SU-DHL-6 (cell line): ENCODE results near the gene ESRRA.

Experiments
- H2AFZ ChIP-seq: fragments of 200-600 bp; sonication (generic); 2 replicates; pipeline ENCODE4 v1.6.1; 2014; ENCODE audit warnings: low read depth, mild to moderate bottlenecking, moderate library complexity, mixed read lengths, antibody characterized with exemption, low read length; ENCODE audit not compliant: severe bottlenecking
- H3F3A ChIP-seq: fragments of 200-600 bp; shearing (Covaris generic); 2 replicates; pipeline ENCODE4 v1.6.0; 2016; ENCODE audit warnings: antibody characterized with exemption, mild to moderate bottlenecking; ENCODE audit not compliant: insufficient read depth
- H3K27ac ChIP-seq: fragments of 200-600 bp; sonication (generic); 2 replicates; pipeline ENCODE4 v1.5.1; 2016; ENCODE audit warnings: low read depth, mild to moderate bottlenecking, low read length, moderate library complexity, mixed read lengths
- H3K27me3 ChIP-seq: fragments of 200-600 bp; sonication (generic), shearing (Covaris generic); 2 replicates; pipeline ENCODE4 v1.6.0; 2014; ENCODE audit warnings: mild to moderate bottlenecking, low read length
- H3K36me3 ChIP-seq: fragments of 200-600 bp; sonication (generic); 2 replicates; pipeline ENCODE4 v1.6.1; 2014; ENCODE audit warnings: mild to moderate bottlenecking, low read length, mixed read lengths
- H3K4me2 ChIP-seq: fragments of 300-600, 200-600 bp; shearing (Covaris generic), sonication (generic); 2 replicates; pipeline ENCODE4 v1.6.0; 2014; ENCODE audit warnings: low read length, low read depth, mild to moderate bottlenecking; ENCODE audit not compliant: poor library complexity, severe bottlenecking
- H3K4me3 ChIP-seq: fragments of 200-600 bp; sonication (generic); 2 replicates; pipeline ENCODE4 v1.5.1; 2014; ENCODE audit warnings: antibody characterized with exemption, low read length, mild to moderate bottlenecking, mixed read lengths; ENCODE audit not compliant: insufficient read depth, poor library complexity, severe bottlenecking
- H3K79me2 ChIP-seq: fragments of 200-600 bp; sonication (generic); 2 replicates; pipeline ENCODE4 v1.6.1; 2014; ENCODE audit warnings: mild to moderate bottlenecking, low read length, moderate library complexity; ENCODE audit not compliant: insufficient read depth
- H3K9ac ChIP-seq: fragments of 200-600 bp; sonication (generic); 2 replicates; pipeline ENCODE4 v1.7.0; 2014; ENCODE audit warnings: mild to moderate bottlenecking, low read length
- H3K9me2 ChIP-seq: fragments of 200-600 bp; sonication (generic); replicated peaks from 2 replicates; pipeline ENCODE4 v1.6.1; 2014; ENCODE audit warnings: low read length; ENCODE audit not compliant: insufficient read depth
- H3K9me3 ChIP-seq: fragments of 200-600 bp; sonication (generic); 2 replicates; pipeline ENCODE4 v1.6.1; 2014; ENCODE audit warnings: low read length, mixed read lengths; ENCODE audit not compliant: insufficient read depth
- H4K20me1 ChIP-seq: fragments of 200-600 bp; sonication (generic); 2 replicates; pipeline ENCODE4 v1.6.1; 2014; ENCODE audit warnings: low read depth, mild to moderate bottlenecking, antibody characterized with exemption, low read length, moderate library complexity, mixed read lengths
- CTCF ChIP-seq: fragments of 200-600 bp; sonication (generic); IDR thresholded peaks from one replicate; pipeline ENCODE4 v1.5.1; 2017; ENCODE audit warnings: antibody characterized with exemption, mild to moderate bottlenecking, low read length, moderate library complexity; ENCODE audit not compliant: insufficient read depth, poor library complexity, severe bottlenecking
- EZH2phosphoT487 ChIP-seq: fragments of 200-600 bp; sonication (generic), shearing (Covaris generic); conservative IDR thresholded peaks from 2 replicates; pipeline ENCODE4 v1.6.1; 2018; ENCODE audit warnings: mild to moderate bottlenecking, antibody characterized with exemption, low read length, moderate library complexity, mixed read lengths

ESRRA gene

GRCh38 chr11:64362339-64362738, 57.0 kb downstream of the ESRRA start:
- no peak for TF ChIP-seq EZH2phosphoT487
- no peaks in the 10 kb centered on the region for H3K27me3 ChIP-seq
- H3K27ac ChIP-seq = no peak overlapping the region
- H3K79me2 ChIP-seq = no peaks in the 10 kb centered on the region
- H3K36me3 ChIP-seq = no peaks in the 10 kb centered on the region
- no peaks in the 10 kb centered on the region for H3K9me3 ChIP-seq
- no peak overlapping the region for H3K9ac ChIP-seq
- H3K9me2 ChIP-seq = no peaks in the 10 kb centered on the region
- H4K20me1 ChIP-seq = no peaks in the 10 kb centered on the region
- H3F3A ChIP-seq = no peaks in the 10 kb centered on the region
- H2AFZ ChIP-seq = no peak overlapping the region
- H3K4me2 ChIP-seq = no peak overlapping the region
- H3K4me3 ChIP-seq = no peak overlapping the region

DNA sequence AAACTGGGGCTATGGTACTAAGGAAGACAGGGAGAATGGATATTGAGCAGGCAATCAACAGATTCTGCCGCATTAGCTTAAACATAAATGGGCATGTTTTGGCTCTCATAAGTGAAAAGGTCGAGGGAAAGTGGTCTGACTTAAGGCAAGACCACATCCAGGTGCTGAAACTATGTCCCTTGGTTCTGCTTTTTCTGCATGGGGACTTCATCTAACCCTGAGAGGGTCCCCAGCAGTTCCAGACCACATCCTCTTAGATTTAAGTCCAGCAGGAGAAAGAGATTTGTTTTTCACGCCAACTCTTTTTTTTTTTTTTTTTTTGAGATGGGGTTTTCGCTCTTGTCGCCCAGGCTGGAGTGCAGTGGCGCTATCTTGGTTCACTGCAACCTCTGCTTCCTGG, 59.1 kb downstream of the ESRRA start:
- H3K79me2 ChIP-seq = no peaks in the 10 kb centered on the region
- H3K9ac ChIP-seq = no peak overlapping the region
- TF ChIP-seq CTCF = no peak
- TF ChIP-seq EZH2phosphoT487 = no peak
- H3F3A ChIP-seq = no peaks in the 10 kb centered on the region
- no peak overlapping the region for H3K27ac ChIP-seq
- H4K20me1 ChIP-seq = no peaks in the 10 kb centered on the region
- no peaks in the 10 kb centered on the region for H3K36me3 ChIP-seq
- no peaks in the 10 kb centered on the region for H3K27me3 ChIP-seq
- H3K9me2 ChIP-seq = no peaks in the 10 kb centered on the region
- no peaks in the 10 kb centered on the region for H3K9me3 ChIP-seq
- no peak overlapping the region for H2AFZ ChIP-seq
- no peak overlapping the region for H3K4me2 ChIP-seq
- no peak overlapping the region for H3K4me3 ChIP-seq

DNA sequence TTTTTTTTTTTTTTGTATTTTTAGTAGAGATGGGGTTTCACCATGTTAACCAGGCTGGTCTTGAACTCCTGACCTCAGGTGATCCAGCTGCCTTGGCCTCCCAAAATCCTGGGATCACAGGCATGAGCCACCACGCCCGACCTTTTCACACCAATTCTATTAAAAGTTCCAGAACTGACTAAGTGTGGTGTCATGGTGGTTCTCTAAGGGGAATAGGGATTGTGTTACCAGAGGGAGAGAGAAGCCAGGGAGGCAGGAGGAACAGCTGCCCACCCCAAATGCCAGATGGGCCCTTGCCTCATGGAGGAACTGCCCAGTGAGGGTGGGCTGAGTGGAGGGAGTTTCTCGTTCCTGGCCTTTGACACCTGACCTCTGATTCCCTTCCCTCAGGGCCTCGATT, 59.6 kb downstream of the ESRRA start:
- no peak overlapping the region for H3K27ac ChIP-seq
- H3K4me2 ChIP-seq = no peak overlapping the region
- H3K9me2 ChIP-seq = no peaks in the 10 kb centered on the region
- no peaks in the 10 kb centered on the region for H3K36me3 ChIP-seq
- H4K20me1 ChIP-seq = no peaks in the 10 kb centered on the region
- no peak overlapping the region for H3K9ac ChIP-seq
- H3K27me3 ChIP-seq = no peaks in the 10 kb centered on the region
- no peaks in the 10 kb centered on the region for H3K9me3 ChIP-seq
- no peak overlapping the region for H2AFZ ChIP-seq
- no peak overlapping the region for H3K4me3 ChIP-seq
- H3F3A ChIP-seq = no peaks in the 10 kb centered on the region
- no peaks in the 10 kb centered on the region for H3K79me2 ChIP-seq
- TF ChIP-seq EZH2phosphoT487 (no peak), CTCF (no peak)
